GM12878 (cell line): ENCODE results near the gene ZNF646.

Source experiments
- ASH2L ChIP-seq: fragments of 300-600, 200-600 bp; sonication (generic); IDR thresholded peaks from 2 replicates; pipeline ENCODE4 v1.6.1; 2017; ENCODE audit warnings: low read depth, mild to moderate bottlenecking, borderline replicate concordance
- CTCF ChIP-seq, 3 experiments: IDR thresholded peaks in 2 of 3; conservative IDR thresholded peaks in 1 of 3; 2 replicates each; pipeline ENCODE4 v1.5.1; 2011; ENCODE audit warnings: low read depth in 3 of 3, low read length in 3 of 3, mild to moderate bottlenecking in 3 of 3, control low read depth in 2 of 3, moderate library complexity in 2 of 3, inconsistent platforms in 1 of 3, mixed read lengths in 1 of 3; ENCODE audit not compliant: control insufficient read depth in 2 of 3, insufficient read depth in 1 of 3; ENCODE audit errors: extremely low read depth in 1 of 3
- POLR2A ChIP-seq: IDR thresholded peaks from 2 replicates; pipeline ENCODE4 v1.6.1; 2011; ENCODE audit warnings: low read depth, mild to moderate bottlenecking, low read length
- POLR2AphosphoS5 ChIP-seq: IDR thresholded peaks from 2 replicates; pipeline ENCODE4 v1.6.1; 2011; ENCODE audit warnings: mild to moderate bottlenecking, low read length, inconsistent platforms
- REST ChIP-seq: IDR thresholded peaks from 2 replicates; pipeline ENCODE4 v1.6.1; 2012; ENCODE audit warnings: mild to moderate bottlenecking, low read depth, low read length
- ZNF687 ChIP-seq: fragments of 450-650 bp; IDR thresholded peaks from 2 replicates; pipeline ENCODE4 v1.6.1; 2017; ENCODE audit warnings: mild to moderate bottlenecking, moderate library complexity
- ZSCAN29 ChIP-seq: fragments of 450-650 bp; IDR thresholded peaks from 2 replicates; pipeline ENCODE4 v1.6.1; 2017; ENCODE audit warnings: mild to moderate bottlenecking, moderate library complexity

- no peak for TF ChIP-seq CTCF (IDR thresholded peaks at IDR 0.05 in 2 of 3, conservative IDR thresholded peaks at IDR 0.05 in 1 of 3; ENCODE audit: control insufficient read depth in 2 of 3, extremely low read depth in 1 of 3, insufficient read depth in 1 of 3, low read depth in 3 of 3, low read length in 3 of 3)
- no peak for TF ChIP-seq POLR2AphosphoS5
- no peak for TF ChIP-seq REST
- no peak for TF ChIP-seq ZSCAN29
- TF ChIP-seq ASH2L: no peak
- no peak for TF ChIP-seq POLR2A
- TF ChIP-seq ZNF687: no peak
These were observed 2.4 kb upstream of the ZNF646 start for GRCh38 chr16:31071861-31072260.
